NOMO-1 (cell line): ENCODE data around the gene PAX8.

ENCODE experiments used
- DNase-seq, 2 experiments: peaks; one replicate each; lab custom pipeline; 2025; ENCODE audit not compliant: unreplicated experiment in 2 of 2; lab: John Stamatoyannopoulos, UW

Gene PAX8

DNA sequence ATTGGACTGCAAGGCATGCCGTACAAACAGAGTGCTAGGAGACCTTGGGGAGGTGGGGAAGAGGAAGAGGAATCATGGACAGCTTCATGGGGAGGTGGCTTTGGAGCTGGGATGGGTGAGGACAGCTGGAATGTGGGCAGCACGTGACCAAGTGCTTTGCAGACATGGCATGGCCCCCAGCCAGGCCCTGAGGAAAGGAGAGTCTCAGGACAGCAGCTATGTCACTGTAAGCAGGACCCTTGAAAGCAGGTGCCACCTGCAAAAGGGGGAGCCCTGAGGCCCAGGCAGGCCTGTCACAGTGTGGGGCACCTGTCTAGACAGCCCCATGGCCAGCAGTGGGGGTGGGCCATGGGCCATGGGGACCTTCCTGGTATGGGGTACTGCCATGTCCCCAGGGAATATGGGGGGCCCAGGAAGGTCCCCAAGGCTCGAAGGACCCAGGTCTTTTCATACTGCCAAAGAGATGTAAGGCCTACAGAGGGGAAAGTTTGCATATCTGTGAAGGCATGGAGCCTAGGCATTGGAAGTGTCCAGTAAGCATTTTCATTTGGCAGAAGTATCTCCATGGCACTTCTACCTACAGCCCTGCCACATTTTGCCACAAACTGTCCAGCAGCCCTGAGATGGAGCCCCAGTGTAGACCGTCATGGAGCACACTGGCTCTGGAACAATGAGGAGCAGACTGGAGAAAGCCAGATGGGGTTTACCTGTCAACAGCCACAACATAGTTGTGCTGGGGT, 9.9 kb downstream of the PAX8 start:
- DNase-seq, result no peak

DNA sequence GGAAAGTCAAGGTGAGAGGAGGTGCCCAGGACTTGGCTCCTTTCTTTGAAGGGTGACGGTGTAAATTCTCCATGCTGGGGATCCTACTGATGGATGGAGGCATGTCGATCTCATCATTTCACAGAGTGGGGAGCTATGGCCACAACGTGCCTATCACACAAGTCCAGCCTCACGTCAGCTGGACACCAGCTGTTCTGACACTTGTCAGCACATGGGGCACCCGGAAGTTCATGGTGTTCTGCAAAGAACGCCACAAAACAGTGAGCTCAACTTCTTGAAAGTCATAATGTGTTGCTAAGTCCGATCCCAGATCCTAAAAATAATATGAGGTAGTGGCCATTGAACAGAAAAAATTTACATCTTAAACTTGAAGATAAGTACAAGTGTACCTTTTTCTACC, 12.3 kb downstream of the PAX8 start:
- DNase-seq, result no peak

DNA sequence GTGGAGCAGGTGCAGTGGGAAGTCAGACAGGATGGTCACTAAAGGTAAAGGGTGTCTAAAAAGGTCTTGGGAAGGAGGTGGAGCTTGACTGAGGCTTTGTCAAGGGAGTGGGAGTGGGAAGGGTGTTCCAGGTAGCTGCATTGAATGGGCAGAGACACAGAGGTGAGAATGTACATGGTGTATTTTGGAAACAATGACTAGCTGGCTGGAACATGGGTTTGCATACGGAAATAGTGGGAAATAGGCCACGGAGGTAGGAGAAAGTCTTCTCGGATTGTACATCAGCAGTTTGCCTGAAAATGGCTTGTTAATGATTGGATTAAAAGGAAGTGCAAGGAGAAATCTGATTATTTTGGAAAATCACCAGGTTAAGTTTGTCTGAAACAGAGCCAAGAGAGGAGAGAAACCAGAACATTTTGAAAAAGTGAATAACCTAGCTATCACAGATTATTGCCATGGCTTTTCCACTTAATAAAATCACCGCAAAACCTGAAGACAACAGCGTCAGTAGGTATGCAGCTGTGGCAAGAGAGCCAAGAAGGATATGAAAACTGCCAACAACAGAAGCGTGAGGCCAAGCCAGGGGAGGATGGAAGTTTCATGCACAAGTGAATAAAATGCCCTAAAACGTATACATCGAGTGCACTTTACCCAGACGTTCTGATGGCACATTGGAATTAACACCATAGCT, 13.9 kb downstream of the PAX8 start:
- no peak for DNase-seq

DNA sequence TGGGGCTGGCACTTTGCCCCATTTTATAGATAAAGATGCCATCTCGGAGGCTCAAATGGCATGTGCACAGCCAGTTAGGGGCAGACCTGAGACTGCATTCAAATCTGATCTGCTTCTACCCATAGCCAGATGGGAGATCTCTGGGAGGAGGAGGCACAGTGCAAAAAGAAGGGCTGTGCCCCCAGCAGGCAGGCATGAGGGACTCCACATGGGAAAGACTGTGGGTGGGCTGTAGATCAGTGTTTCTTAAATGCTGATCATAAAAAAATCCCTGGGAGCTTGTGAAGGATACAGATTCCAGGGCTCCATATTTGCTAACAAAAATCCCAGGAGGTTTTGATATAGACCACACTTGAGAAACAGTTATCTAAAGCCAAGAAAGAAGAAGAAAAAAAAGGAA, 15.2 kb downstream of the PAX8 start:
- no peak for DNase-seq

DNA sequence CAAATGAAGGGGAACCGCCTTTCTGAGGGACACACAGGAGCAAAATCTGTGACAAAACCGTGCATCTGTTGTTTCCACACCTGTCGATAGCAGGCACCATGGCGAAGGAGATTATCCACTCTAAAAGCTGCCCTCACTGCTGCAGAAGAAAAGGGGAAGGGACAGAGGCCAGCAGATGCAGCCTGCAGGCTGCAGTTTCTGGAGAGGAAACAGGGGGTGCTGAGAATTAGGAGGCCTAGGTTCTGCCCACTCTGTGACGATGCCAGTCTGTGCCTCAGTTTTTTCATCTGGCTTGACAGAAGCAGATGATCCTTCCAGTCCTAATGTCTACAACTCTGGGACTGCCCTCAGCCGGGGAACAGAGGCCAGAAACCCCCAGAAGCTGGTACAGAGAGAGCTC, 17.7 kb downstream of the PAX8 start:
- DNase-seq, result peak; percentile 70 to 76

DNA sequence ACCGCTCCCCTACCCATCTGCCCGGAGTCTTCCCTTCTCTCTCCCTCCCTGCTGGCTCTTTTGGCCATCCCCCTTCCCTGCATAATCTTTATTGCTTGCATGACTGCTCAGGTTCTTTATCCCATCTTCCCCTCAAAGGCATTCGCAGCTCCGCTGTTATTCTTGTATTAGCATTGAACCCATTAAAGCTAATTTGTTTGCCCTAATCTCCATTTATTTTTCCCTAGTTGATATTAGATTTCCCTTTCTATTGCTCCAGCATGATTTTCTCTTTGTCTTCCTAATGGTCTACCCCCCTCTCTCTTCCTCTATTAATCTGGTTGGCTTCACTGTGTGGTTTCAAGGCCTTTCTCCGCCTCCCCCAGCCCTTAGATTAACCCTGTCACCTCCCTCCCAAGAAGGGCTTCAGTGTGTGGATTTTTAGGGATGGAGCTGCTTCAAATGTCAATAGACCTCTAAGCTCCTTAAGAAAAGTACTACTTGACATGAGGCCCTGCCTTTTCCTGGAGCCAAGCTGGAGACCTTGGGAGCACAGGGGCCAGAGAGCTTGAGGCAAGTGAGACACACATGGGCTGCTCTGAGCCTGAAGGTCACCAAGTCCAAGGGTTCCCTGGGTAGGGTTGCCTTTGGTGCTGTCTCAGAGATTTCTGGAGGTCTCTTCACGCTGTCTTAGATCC, 20.1 kb downstream of the PAX8 start:
- no peak for DNase-seq

DNA sequence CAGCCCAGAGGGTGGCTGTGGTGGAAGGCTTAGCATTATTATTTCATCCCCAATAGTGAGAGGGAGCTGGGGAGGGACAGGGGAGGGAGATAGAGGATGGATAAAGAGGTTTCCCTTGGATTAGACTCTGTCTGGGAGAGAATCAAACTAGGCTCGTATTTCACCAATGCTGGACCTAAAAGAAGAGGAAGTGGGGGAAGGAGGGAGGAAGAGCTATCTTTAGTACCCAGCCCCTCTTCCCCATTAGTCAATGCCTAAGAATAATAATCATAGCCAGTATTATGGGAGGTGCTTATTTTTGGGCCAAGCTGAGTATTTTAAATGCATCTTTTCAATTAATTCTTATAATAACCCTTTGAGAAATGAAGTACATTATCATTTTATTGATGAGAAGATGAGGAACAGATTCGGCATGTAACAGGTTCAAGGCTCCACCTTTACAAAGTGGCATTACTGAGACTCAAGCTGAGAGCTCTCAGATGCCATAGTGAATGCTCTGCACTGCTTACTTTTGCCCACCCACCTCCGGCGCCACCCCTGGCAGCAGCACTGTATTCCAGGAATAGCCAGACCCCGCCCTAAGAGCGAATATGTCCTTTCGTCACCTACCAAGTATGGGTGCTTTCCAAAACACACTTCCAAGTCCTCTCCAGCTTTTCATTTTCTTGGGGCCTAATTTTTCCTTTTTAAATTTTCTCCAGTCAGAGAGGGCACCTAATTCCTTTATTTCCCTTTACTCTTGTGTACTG, 21.0 kb downstream of the PAX8 start:
- DNase-seq, result peak; percentile 58 to 80

DNA sequence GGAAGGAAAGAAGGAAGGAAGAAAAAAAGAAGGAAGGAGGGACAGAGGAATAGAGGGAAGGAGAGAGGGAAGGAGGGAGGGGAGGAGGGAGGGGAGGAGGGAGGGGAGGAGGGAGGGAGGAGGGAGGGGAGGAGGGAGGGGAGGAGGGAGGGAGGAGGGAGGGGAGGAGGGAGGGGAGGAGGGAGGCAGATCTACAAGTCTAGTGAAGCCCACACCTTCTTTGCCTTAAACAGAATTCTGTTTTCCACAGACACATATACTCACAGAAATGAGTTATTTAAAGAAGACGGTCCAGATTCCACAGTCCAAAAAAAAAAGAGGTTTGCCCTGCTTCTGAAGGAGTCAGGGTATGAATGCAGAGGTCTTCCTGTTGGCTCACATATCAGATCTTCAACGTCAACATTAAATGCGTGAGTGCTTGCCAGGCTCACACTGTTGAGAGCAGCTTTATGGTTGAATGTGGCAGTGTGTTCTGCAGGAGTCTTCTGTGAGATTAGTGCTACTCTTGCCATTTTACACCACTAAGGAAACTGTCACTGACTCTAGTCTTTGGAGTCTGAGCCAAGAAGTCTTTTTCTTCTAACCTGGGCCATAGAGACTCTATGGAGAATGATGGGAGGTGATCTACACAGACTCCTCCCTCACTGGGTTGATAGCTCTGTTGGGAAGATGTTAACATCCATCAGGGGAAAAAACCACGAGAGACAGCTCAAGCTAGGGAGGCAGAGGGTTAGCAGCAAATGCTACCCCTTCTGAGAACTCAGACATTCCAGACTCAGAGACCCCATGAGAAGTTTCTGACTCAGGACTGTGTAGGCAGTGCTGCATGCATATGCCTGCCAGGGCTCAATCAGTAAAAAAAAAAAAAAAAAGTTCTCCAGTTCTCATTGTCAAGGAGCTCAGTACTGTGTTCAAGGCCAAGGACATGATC, 23.3 kb downstream of the PAX8 start:
- DNase-seq, result no peak

DNA sequence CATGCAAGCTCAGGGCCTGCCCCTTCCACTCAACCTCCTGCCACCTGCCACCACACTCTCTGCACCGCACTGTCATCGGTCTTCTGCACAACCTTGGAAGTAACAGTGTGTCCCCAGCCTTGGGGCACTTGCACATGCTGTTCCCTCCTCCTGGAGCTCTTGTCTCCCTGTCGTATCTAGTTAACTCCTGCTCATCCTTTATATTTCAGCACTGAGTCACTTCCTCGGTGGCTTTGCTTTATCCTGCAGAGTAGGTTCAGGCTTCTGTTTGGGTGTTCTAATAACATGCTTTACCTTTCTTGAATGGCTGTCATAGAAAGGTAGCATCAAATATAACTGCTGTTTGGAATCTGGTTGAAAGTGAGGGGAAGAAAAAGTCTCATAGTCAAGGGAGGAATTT, 25.3 kb downstream of the PAX8 start:
- DNase-seq, result no peak

DNA sequence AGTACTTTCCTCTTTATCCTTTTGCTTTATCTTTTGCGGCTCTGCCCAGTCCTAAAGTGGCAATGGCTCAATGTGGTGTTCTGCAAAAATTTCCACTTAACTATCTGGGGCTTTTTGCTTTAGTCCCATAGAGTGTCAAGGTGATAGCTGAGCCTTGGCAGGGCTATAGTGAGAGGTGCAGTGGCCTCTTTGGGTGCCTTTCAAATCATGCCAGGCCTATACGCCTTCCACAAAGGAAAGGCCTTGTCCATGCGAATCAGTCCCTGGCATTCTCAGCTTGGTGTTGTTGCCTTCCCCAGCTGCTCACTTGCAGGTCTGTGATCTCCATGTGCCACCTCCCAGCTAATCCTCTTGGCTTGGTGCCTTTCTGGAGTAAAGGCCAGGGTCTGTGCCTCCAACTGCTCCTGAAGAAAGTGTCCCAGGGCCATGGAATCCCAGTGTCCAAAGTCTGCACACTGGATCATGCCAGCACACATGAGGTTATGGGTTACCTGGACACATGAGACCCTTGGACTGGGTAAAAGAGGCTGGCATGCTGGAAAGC, 26.6 kb downstream of the PAX8 start:
- no peak for DNase-seq

DNA sequence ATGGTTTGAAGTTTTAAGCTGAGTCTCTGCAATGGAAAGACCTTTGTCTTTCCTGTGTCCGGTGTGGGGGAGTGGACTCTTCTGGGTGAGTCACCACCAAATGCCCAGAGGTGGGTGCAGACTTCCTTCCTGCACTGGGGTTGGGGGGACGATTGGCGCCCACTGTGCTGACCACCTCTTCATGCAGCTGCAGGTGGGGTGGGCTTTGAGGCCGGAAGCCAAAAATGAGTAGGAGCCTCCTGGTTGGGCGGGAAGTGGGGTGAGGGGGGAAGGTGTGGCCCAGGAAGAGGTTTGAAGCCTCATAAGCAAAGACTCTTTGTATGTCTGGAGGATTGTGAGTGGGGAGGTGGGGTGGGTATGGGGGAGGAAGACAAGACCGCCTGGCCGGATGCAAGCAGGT, 27.6 kb downstream of the PAX8 start:
- DNase-seq, result no peak

DNA sequence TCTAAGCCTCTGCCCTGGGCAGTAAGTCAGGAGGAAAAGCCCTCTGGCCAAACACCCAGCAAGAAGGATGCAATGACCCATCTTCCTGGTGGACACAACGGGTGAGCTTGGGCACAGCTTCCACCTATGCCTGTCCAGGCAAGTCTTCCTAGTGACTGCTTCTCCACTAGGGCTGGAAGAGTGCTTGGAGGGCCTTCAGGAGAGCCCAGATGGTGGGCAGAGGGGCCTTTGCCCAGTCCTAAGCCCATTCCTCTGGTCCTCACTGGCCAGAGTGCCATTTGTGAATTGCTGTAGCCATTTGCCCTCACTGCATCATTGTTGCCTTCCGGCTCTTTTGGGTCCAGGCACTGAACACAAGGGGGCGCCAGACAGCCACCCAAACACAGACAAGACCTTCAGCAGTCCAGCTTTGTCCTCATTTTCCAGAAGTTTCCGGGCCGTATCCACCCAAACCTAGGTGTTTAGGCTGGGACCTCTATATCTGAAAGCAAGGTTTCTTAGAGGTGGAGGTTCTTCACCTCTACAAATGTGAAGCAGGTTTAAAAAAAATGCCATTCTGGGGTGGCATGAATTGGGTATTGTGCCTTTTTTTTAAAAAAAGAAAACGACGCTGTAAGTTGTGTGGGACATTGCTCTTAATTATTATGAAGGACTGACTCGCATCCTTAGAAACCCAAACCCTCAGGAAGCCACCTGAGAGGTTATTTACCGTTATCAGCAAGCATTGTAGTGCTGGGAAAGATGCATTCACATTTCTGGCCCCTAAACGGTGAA, 29.5 kb downstream of the PAX8 start:
- DNase-seq, result peak; percentile 59 to 67

DNA sequence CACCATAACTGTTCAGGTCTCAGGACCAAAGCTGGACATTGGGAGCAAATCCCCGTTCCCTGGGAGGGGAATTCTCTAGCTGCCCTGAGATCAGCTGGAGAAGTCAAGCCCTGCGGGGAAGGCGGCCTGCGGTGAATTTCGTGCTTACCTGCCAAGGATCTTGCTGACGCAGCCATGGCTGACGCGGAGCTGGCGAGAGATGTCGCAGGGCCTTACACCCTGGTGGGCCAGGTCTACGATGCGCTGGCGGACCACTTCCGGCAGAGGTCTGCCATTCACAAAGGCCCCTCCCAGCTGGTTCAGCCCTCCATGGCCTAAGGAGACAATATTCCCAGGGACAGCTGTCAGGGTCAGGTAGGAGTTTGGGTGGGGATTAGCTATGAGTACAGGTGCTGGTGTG, 32.1 kb downstream of the PAX8 start:
- no peak for DNase-seq

DNA sequence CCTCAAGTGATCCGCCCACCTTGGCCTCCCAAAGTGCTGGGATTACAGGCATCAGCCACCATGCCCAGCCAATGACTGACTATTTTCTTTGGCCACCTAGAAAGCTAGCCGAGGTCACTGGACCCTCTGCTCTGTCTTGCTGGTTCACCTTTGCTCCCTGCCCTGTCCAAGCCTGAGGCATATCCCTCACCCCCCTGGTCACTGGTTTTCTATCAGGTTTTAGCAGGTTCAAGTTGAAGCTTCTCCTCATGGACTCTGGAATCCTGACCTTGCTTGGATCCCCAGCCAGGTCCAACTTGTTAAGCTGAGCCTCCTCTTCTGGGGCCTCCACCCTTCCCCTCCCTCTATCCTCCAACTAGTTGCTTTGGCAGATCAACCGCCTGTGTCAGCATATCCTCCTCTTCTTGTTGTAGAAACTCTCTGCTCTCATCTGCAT, 33.4 kb downstream of the PAX8 start:
- DNase-seq, result no peak

DNA sequence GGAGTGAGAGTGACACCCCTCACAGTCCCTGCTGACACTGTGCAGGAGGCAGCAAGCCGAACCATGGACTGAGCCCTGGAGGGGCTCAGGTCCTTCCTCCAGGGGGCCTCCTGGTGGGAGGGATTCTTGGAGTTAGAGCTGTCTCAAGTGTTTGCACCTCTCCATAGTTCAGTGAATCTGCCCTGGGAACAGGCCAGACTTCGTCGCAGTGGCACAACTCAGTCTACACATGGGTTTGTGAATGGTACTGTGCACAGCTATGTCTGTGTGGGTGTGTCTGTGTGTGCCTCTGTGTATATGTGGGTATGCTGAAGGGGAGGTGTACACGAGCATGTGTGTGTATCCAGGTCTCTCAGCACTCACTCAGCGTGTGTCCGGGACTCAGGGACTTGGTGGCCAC, 36.4 kb downstream of the PAX8 start:
- DNase-seq, result no peak

DNA sequence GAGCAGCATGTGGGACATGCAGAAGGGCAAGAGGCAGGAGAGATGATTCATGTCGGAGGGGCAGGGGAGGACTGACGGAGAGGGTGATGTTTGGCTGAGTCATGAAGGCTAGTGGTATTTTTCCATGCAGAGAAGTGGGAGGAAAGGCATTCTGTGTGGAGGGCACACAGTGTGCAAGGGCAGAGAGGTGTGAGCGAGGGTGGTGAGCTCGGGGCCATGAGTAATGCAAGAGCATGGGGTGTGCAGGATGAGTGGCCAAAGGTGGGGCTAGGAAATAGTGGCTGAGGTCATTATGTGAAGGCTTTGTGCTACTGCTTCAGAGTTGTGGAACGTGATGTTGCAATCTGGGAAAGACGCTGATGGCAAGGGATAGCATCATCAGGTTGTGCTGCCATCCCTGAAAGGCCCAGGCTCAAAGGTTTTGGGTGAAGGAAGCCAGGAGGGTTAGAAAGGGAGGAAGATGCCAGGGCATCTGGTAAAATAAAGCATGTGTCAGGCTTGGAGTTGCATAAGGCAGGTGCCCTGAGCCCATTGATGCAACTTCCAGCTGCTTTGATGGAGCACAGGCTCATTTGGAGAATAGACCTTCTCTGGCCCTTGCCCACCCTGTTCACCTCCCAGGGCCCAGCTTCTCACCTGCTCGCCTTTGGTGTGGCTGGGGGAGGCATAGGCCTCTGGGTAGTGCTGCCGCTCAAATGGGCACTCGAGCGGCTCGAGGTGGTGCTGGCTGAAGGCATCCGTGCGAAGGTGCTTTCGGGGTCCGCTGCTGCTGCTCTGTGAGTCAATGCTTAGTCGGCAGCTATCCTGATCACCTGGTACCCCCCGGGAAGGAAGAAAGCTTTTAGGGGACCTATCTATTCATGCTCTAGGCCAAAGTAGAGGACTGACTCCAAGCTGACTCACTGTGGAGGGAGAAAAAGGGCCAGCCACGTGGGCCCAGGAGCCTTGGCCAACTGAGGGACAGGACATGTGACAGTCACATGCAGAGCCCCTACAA, 37.5 kb downstream of the PAX8 start:
- DNase-seq, result peak in 1 of 2 experiments; percentile 24

DNA sequence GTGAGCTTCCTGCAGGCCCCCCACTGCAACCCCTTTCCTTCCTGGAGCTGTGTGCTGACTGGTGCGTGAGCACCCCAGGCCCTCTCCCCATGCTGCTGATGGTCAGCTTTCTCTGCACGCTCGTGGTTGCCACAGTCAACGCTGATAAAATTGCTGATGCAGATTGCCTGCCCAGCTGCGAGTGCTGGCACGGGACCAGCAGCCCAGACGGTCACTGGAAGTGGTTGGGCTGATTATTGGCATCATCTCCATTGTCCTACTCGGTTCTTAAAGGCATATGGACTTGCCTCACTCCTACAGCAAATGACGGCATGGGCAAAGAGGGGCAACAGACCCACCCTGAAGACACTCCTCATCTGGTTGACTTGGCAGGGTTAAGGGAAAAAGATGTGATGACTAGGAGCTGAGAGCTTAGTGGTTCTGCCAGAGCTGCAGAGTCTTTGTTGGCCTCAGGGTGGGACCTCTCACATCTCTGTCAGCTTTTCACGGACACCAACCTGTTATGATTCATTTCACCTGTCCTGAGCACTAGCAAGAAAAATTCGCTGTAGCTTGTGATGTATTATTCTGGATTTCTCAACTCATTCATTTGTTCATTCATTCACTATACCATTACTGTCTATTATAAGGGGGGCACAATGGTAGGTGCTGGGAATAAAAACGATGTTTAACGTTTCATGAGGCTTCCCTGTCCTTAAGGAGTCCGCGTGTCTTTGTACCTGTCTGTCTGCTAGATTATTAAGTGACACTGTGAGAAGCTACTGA, 38.4 kb downstream of the PAX8 start:
- no peak for DNase-seq
